B cell (primary cell): ENCODE results near the gene CATSPERE.

ENCODE experiments used
- CTCF ChIP-seq: fragments of 200-600 bp; IDR thresholded peaks from one replicate; pipeline ENCODE4 v1.8.0; 2022; ENCODE audit warnings: antibody characterized with exemption, mild to moderate bottlenecking
- EZH2 ChIP-seq: IDR thresholded peaks from 2 replicates; pipeline ENCODE4 v1.6.1; 2012; ENCODE audit warnings: borderline replicate concordance, low read depth, mild to moderate bottlenecking, moderate library complexity, low read length; ENCODE audit not compliant: insufficient read depth, poor library complexity, severe bottlenecking

GRCh38 chr1:244412176-244412575 is 48.9 kb upstream of the CATSPERE start:
- TF ChIP-seq CTCF, result no peak
- no peak for TF ChIP-seq EZH2
